A673 (cell line): Measurements from ENCODE around the gene DCLK1. TPM values are rescaled to one million over a fixed set of nuclear protein-coding genes. Genes with fewer than 3 reads are reported as not detected.

ENCODE experiments used
- BruUV-seq: library from RNA; stranded (reverse); fragments of 400-500 nt; replicated peaks from 2 replicates; lab custom pipeline; 2021; lab: Mats Ljungman, UMichigan
- CTCF ChIA-PET: fragments of 300-600 bp; sonication (Branson Sonifier 250); formaldehyde crosslinking; loops from one replicate; lab custom pipeline; 2022; ENCODE audit warnings: antibody characterized with exemption; lab: Charles Lee
- POLR2A ChIA-PET: fragments of 300-600 bp; sonication (Branson Sonifier 250); formaldehyde crosslinking; loops from one replicate; lab custom pipeline; 2022; ENCODE audit warnings: antibody characterized with exemption; ENCODE audit not compliant: low non-redundant PET; lab: Charles Lee
- DNase-seq: peaks from one replicate; pipeline ENCODE4 v3.0.0-alpha.2; 2015; ENCODE audit warnings: low spot score
- H3K27ac ChIP-seq: fragments of 200-600 bp; sonication (generic); 2 replicates; pipeline ENCODE4 v1.5.1; 2016; ENCODE audit warnings: mixed run types, low read depth, mild to moderate bottlenecking, mixed read lengths, antibody characterized with exemption, low read length; ENCODE audit not compliant: poor library complexity, severe bottlenecking
- H3K27me3 ChIP-seq: fragments of 200-600 bp; sonication (generic); replicated peaks from 2 replicates; pipeline ENCODE4 v1.6.1; 2017; ENCODE audit warnings: mixed run types, low read depth, mild to moderate bottlenecking, mixed read lengths, antibody characterized with exemption, low read length; ENCODE audit not compliant: insufficient read depth, poor library complexity
- H3K36me3 ChIP-seq: fragments of 200-600 bp; sonication (generic); 2 replicates; pipeline ENCODE4 v1.6.1; 2016; ENCODE audit warnings: mixed run types, mild to moderate bottlenecking, mixed read lengths, antibody characterized with exemption, low read length; ENCODE audit not compliant: insufficient read depth, poor library complexity, severe bottlenecking
- H3K4me1 ChIP-seq: fragments of 200-600 bp; sonication (generic); 2 replicates; pipeline ENCODE4 v1.6.1; 2017; ENCODE audit warnings: mixed run types, mild to moderate bottlenecking, mixed read lengths, antibody characterized with exemption, low read length; ENCODE audit not compliant: insufficient read depth, poor library complexity, severe bottlenecking
- H3K4me3 ChIP-seq: fragments of 200-600 bp; sonication (generic); 2 replicates; pipeline ENCODE4 v1.5.1; 2016; ENCODE audit warnings: low read depth, mixed run types, mild to moderate bottlenecking, mixed read lengths, low read length; ENCODE audit not compliant: poor library complexity, severe bottlenecking
- H3K9me3 ChIP-seq: fragments of 200-600 bp; sonication (generic); 2 replicates; pipeline ENCODE4 v1.6.1; 2016; ENCODE audit warnings: mixed run types, low read depth, mild to moderate bottlenecking, mixed read lengths, antibody characterized with exemption, low read length; ENCODE audit not compliant: poor library complexity, severe bottlenecking
- EZH2 ChIP-seq: fragments of 200-600 bp; sonication (generic); IDR thresholded peaks from 2 replicates; pipeline ENCODE4 v1.6.1; 2017; ENCODE audit warnings: borderline replicate concordance, low read depth, mild to moderate bottlenecking, mixed read lengths, antibody characterized with exemption, low read length; ENCODE audit not compliant: poor library complexity, severe bottlenecking
- intact Hi-C: fragments of 100-400 bp; cut with micrococcal nuclease; formaldehyde crosslinking; loops from one replicate; pipeline ENCODE4 v1.10.0; 2022; ENCODE audit not compliant: unreplicated experiment
- total RNA-seq: library from RNA; stranded (reverse); gene quantifications from 2 replicates; pipeline ENCODE4 v1.2.3, GENCODE V29; 2021
- TF ChIP-seq, protein P1 (sequence below): fragments of 300-800, 200-600 bp; sonication (generic); conservative IDR thresholded peaks from 2 replicates; pipeline ENCODE4 v1.5.1; 2017; ENCODE audit warnings: low read depth, mild to moderate bottlenecking, antibody characterized with exemption, low read length, moderate library complexity, mixed read lengths

Gene DCLK1
- total RNA-seq, 1 experiment from 2014 or later = 11.2 TPM

DNA sequence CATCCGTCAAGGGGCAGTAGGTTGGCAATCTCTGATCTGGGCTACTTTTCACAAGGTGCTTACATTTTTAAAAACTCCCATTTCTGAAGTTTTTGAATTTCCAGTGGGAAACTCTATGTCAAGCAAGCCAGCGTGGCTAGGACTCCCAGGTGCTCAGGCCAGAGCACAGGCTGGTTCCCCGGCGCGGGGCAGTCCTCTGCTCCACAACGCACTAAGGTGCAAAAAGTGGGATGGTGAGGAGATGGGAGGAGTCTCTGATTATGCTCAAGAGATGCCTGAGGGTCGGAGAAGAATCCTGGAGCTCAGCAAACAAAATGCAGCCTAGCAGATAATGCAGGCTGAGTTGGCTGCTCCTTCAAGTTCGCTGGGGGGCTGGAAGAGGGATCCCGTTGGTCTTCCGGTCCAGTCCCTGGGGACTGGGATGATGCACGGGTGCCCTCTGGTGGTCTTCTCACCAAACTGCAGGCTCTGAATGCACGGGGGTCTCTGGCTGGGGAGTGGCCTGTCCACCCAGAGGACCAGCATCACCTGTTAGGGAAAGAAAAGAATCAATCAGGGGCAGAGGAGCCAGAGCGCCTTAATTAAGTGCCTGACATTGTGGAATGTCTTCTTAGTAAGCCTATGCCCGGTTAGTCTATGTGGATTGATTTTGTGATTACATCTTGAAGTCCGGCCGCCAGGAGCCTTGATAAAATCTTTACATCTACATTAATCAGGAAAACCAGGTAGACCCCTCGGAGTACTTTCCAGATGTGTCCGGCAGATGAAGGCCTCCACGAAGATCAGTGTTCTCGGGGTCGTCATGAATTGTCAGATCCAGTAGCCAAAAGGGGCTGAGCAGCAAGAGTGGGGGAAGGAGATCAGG is 410.3 kb downstream of the DCLK1 start:
- no peaks in the 10 kb centered on the region for H3K27me3 ChIP-seq
- no peak overlapping the region for H3K4me3 ChIP-seq
- TF ChIP-seq, protein P1, sequence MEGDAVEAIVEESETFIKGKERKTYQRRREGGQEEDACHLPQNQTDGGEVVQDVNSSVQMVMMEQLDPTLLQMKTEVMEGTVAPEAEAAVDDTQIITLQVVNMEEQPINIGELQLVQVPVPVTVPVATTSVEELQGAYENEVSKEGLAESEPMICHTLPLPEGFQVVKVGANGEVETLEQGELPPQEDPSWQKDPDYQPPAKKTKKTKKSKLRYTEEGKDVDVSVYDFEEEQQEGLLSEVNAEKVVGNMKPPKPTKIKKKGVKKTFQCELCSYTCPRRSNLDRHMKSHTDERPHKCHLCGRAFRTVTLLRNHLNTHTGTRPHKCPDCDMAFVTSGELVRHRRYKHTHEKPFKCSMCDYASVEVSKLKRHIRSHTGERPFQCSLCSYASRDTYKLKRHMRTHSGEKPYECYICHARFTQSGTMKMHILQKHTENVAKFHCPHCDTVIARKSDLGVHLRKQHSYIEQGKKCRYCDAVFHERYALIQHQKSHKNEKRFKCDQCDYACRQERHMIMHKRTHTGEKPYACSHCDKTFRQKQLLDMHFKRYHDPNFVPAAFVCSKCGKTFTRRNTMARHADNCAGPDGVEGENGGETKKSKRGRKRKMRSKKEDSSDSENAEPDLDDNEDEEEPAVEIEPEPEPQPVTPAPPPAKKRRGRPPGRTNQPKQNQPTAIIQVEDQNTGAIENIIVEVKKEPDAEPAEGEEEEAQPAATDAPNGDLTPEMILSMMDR = peak; percentile 95
- no peak for TF ChIP-seq EZH2
- DNase-seq = peak; percentile 74
- H3K27ac ChIP-seq = no peak overlapping the region
- H3K4me1 ChIP-seq = no peaks in the 10 kb centered on the region
- ChIA-PET CTCF (interaction anchor here (0.5 kb wide), 1 partner anchor 26 kb away, joined by 4 read pairs; no protein-coding TSS in a partner anchor), POLR2A (no interaction called here)
- intact Hi-C loops = loop anchor here (5.0 to 10.0 kb wide), 2 partner anchors 89 to 506 kb away; no protein-coding TSS in a partner anchor
- H3K9me3 ChIP-seq = no peaks in the 10 kb centered on the region
- no peaks in the 10 kb centered on the region for H3K36me3 ChIP-seq
- BruUV-seq = no TSS peak

DNA sequence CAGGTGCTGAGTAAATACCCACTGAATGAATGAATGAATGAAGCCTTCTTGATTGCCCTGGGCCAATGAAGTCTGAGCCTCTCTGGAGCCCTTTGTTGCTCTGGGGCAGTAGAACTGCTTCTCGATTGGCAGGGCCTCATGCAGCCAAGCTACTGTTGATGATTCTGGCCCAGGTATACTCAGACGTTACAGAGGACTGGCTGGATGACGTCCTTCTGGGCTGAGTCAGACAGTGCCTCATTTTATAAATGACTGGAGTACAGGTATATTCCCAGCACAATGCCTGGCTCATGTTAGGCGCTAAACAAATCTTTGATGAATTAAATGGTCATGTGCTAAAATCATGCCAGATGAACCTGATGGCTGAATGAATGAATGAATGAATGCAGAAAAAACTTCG is 410.9 kb downstream of the DCLK1 start:
- DNase-seq = no peak
- Histone ChIP-seq H3K27me3 (no peaks in the 10 kb centered on the region), H3K27ac (no peak overlapping the region), H3K9me3 (no peaks in the 10 kb centered on the region), H3K4me3 (no peak overlapping the region), H3K4me1 (no peaks in the 10 kb centered on the region), H3K36me3 (no peaks in the 10 kb centered on the region)
- ChIA-PET CTCF (interaction anchor here (0.5 kb wide), 1 partner anchor 27 kb away, joined by 4 read pairs; no protein-coding TSS in a partner anchor), POLR2A (no interaction called here)
- TF ChIP-seq EZH2 = no peak
- TF ChIP-seq, protein P1 = no peak
- BruUV-seq = no TSS peak
- intact Hi-C loops = loop anchor here (5.0 to 10.0 kb wide), 2 partner anchors 88 to 505 kb away; no protein-coding TSS in a partner anchor

Other genes starting within 250 kb of the DCLK1 start
- gene SOHLH2, start 83.2 kb upstream of the DCLK1 start, total RNA-seq = 1.6 and 2.5 TPM in 2 replicates
- gene CCDC169, start 166.4 kb upstream of the DCLK1 start, total RNA-seq = 14.3 and 14.5 TPM in 2 replicates
- gene SPART, start 215.0 kb upstream of the DCLK1 start, total RNA-seq = 169 and 182 TPM in 2 replicates